AG04449 (cell line): ENCODE results near the gene GLTP.

Experiments used
- CTCF ChIA-PET: fragments of 350-600 bp; formaldehyde crosslinking; extraction: SDS; loops from one replicate; lab custom pipeline; 2021; ENCODE audit warnings: antibody characterized with exemption; lab: Yijun Ruan, JAX
- POLR2A ChIA-PET: fragments of 400-600, 350-600 bp; formaldehyde crosslinking; extraction: SDS; loops from one replicate; lab custom pipeline; 2020; ENCODE audit warnings: antibody characterized with exemption, inconsistent platforms; lab: Yijun Ruan, JAX
- DNase-seq: peaks from one replicate; pipeline ENCODE4 v3.0.0-alpha.2; 2010; ENCODE audit warnings: low read depth, low spot score
- H3K4me3 ChIP-seq: 2 replicates; pipeline ENCODE4 v1.5.1; 2011; ENCODE audit warnings: low read depth, mild to moderate bottlenecking, control low read depth, low read length
- TF ChIP-seq, protein P1 (sequence below): IDR thresholded peaks from one replicate; pipeline ENCODE4 v1.5.1; 2011; ENCODE audit warnings: mild to moderate bottlenecking, moderate library complexity, low read length, control low read depth, inconsistent platforms; ENCODE audit not compliant: insufficient read depth; ENCODE audit errors: missing control alignments

GLTP gene

GRCh38 chr12:109827566-109828550, 52.5 kb downstream of the GLTP start:
- no peak overlapping the region for H3K4me3 ChIP-seq
- TF ChIP-seq, protein P1, sequence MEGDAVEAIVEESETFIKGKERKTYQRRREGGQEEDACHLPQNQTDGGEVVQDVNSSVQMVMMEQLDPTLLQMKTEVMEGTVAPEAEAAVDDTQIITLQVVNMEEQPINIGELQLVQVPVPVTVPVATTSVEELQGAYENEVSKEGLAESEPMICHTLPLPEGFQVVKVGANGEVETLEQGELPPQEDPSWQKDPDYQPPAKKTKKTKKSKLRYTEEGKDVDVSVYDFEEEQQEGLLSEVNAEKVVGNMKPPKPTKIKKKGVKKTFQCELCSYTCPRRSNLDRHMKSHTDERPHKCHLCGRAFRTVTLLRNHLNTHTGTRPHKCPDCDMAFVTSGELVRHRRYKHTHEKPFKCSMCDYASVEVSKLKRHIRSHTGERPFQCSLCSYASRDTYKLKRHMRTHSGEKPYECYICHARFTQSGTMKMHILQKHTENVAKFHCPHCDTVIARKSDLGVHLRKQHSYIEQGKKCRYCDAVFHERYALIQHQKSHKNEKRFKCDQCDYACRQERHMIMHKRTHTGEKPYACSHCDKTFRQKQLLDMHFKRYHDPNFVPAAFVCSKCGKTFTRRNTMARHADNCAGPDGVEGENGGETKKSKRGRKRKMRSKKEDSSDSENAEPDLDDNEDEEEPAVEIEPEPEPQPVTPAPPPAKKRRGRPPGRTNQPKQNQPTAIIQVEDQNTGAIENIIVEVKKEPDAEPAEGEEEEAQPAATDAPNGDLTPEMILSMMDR: no peak
- ChIA-PET POLR2A (no interaction called here), CTCF (interaction anchor here (1.0 to 12.7 kb wide), 3 partner anchors 20 to 23 kb away, joined by 4 to 190 read pairs (median 52); no protein-coding TSS in a partner anchor)
- no peak for DNase-seq

DNA sequence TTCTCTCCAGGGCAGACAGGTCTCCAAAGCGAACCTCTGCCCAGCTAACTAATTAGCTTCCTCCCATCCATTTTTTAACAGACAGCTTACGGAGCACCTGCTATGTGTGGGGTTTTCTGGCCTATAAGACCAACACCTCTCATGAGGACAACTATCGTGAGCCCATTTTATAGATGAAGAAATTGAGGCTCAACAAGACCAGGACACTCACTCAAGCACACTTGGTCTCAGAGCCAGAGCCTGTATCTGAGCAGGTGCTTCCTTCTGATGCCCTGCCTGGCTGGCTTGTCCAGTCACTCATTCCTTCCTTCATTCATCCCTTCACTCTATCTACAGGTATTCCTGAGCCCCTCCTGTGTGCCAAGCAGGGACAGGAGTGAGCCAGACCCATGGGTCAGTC, 53.3 kb downstream of the GLTP start:
- DNase-seq: no peak
- ChIA-PET POLR2A (no interaction called here), CTCF (interaction anchor here (1.4 to 12.7 kb wide), 2 partner anchors 21 kb away, joined by 6 to 190 read pairs; no protein-coding TSS in a partner anchor)
- H3K4me3 ChIP-seq: no peak overlapping the region
- TF ChIP-seq, protein P1: no peak

- no peak overlapping the region for H3K4me3 ChIP-seq
- POLR2A ChIA-PET: no interaction called here
- DNase-seq: no peak
- TF ChIP-seq, protein P1: no peak
- CTCF ChIA-PET: interaction anchor here (1.1 to 3.4 kb wide), 2 partner anchors 12 to 20 kb away, joined by 3 to 18 read pairs; no protein-coding TSS in a partner anchor
Measured at GRCh38 chr12:109824731-109825130, 55.6 kb downstream of the GLTP start.

GRCh38 chr12:109822951-109823411, 57.4 kb downstream of the GLTP start:
- TF ChIP-seq, protein P1: no peak
- H3K4me3 ChIP-seq: no peak overlapping the region
- DNase-seq: no peak
- ChIA-PET CTCF (interaction anchor here (1.1 to 6.2 kb wide), 3 partner anchors 8 to 21 kb away, joined by 4 to 37 read pairs (median 18); no protein-coding TSS in a partner anchor), POLR2A (no interaction called here)

DNA sequence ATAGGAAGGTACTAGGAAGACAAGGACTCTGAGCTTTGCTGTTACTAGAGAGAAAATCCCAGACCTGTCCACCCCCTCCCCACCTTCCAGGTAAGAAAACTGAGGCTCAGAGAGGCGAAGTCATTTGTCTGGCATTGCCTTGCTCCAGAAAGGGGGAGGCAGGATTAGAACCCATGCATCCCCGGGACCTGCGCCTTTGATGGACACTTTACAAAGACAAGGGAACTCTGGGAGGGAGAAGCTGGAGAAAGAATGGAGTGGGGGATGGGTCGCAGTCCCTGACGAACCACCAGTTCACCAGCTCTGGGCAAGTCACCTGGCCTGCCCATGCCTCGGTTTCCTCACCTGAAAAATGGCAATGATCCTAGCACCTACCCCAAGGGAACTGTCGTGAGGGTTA, 57.9 kb downstream of the GLTP start:
- DNase-seq: no peak
- ChIA-PET CTCF (interaction anchor here (1.1 to 6.2 kb wide), 3 partner anchors 9 to 22 kb away, joined by 4 to 37 read pairs (median 18); no protein-coding TSS in a partner anchor), POLR2A (no interaction called here)

More for the DNA sequence above, 57.9 kb downstream of the GLTP start:
- H3K4me3 ChIP-seq: no peak overlapping the region
- TF ChIP-seq, protein P1: no peak
